GM20000 (cell line): ENCODE data around the gene PRTN3.

Source experiments
- DNase-seq: peaks from one replicate; pipeline ENCODE4 v3.0.0; 2012; ENCODE audit warnings: low spot score
- CTCF ChIP-seq: IDR thresholded peaks from 2 replicates; pipeline ENCODE4 v1.5.1; 2012; ENCODE audit warnings: mild to moderate bottlenecking, control low read depth; ENCODE audit errors: extremely low read depth, missing control alignments

The PRTN3 gene

DNA sequence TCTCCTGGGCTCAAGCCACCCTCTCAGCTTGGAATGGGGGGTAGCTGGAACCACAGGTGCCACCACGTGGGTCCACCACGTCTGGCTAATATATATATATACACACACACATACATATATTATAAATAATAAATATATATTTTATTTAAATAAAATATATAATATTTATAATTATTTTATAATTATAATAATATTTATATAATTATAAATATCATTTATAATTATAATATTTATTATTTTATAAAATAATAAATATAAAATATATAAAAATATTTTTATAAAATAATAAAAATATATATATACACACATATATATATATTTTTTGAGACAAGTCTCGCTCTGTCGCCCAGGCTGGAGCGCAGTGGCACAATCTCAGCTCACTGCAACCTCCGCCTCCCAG lies 13.8 kb downstream of the PRTN3 start:
- DNase-seq = no peak
- no peak for TF ChIP-seq CTCF

DNA sequence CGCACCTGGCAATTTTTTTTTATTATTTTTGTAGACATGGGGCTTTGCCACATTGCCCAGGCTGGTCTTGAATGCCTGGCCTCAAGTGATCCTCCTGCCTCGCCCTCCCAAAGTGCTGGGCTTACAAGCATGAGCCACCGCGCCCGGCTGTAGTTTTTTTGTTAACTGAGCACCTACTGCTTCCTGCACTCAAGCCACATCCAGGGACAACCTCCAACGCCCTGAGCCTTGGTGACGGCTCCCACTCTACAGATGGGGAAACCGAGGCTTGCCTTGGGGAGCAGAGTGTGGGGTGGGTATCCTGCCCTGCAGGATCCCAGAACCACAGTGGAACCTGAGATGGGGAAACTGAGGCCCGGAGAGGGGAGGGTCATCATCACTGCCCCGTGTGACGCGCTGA lies 14.3 kb downstream of the PRTN3 start:
- DNase-seq = no peak
- no peak for TF ChIP-seq CTCF

DNA sequence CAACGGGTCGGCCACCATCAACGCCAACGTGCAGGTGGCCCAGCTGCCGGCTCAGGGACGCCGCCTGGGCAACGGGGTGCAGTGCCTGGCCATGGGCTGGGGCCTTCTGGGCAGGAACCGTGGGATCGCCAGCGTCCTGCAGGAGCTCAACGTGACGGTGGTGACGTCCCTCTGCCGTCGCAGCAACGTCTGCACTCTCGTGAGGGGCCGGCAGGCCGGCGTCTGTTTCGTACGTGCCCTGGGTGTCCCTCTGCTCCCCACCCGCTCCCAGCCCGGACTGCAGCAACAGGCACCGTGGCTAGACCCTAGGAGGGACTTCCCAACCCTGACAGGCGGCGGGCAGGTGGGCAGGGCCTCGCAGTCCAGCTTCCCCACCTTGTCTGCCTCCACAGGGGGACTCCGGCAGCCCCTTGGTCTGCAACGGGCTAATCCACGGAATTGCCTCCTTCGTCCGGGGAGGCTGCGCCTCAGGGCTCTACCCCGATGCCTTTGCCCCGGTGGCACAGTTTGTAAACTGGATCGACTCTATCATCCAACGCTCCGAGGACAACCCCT lies 14.8 kb downstream of the PRTN3 start:
- no peak for TF ChIP-seq CTCF
- no peak for DNase-seq

GRCh38 chr19:858284-858683 lies 17.5 kb downstream of the PRTN3 start:
- no peak for TF ChIP-seq CTCF
- no peak for DNase-seq

DNA sequence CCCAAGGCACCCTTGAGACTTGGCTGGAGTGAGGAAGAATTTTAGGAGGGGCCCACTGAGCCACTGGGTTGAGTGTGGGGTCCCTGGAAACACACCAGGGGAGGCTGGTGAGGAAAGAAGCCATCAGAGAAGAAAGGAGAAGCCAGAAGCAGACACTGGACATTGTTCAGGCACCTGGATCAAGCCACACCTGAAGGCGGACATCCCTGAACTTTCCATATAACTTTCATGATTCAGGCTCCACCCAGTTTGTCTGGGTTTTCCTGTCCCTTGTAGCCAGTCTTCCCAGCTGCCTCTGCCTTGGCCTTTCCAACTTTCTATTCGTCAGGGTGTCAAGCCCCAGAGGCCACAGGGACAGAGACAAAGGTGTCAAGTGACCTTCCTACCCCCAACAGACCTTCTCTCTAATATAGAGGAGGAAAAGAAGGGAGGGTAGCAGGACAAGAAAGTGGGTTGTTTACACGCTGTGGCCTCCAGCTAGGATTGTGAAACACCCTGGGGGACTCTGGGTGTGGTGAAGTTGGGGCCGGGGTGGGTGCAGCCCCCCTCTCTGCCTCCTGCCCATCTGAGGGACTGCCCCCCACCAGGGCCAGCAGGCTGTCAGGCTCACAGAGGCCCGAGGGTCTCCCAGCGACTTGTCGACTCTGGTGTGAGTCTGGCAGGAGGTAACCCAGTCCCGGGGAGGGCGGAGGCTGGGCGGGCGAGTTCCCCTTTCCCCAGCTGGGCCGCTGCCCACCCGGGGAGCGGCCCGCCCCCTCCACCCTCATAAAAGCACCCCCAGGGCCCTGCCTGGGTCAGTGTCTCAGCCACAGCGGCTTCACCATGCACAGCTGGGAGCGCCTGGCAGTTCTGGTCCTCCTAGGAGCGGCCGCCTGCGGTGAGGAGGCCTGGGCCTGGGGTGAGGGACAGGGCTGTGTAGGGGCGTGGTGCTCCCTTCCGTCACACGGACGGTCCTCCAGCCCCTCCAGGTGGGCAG lies 18.4 kb downstream of the PRTN3 start, which contains the start of gene CFD:
CFD (plus strand) TSS at position 797 of the 976 bp plus-strand sequence; CDS start at position 823, 26 bp downstream.
- no peak for TF ChIP-seq CTCF
- DNase-seq = no peak

DNA sequence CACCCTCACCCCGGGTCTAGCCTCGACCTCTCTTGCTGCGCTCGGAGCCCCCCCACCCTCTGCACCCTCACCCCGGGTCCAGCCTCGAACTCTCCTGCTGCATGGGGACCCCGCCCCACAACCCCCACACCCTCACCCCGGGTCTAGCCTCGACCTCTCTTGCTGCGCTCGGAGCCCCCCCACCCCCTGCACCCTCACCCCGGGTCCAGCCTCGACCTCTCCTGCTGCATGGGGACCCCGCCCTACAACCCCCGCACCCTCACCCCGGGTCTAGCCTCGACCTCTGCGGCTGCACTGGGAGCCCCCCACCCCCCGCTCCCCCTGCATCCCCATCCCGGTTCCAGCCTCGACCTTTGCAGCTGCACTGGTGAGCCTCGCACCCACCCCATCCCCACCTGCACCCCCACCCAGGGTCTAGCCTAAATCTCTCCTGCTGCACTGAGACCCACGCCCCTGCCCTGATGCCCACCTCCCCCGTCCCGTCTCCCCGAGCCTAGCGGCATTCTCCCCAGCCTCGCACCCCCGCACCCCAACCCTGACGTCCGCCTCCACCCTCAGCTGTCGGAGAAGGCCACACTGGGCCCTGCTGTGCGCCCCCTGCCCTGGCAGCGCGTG lies 20.4 kb downstream of the PRTN3 start:
- no peak for DNase-seq
- TF ChIP-seq CTCF = no peak
